Kidney (tissue), 14 donors: ENCODE results near the gene CGB8. TPM values are rescaled to one million over a fixed set of nuclear protein-coding genes. Genes with fewer than 3 reads are reported as not detected.
"Not testable (repeated sequence)": the region's sequence is repeated elsewhere in the genome, so short reads cannot be mapped to it uniquely, and the experiment has no call there.

ENCODE experiments used
- DNase-seq, 5 donors: peaks; one replicate each; pipeline ENCODE4 v3.0.0-alpha.2; 2013 to 2020
- FAIRE-seq: peaks from 2 replicates; lab custom pipeline; 2012; peaks lifted over from hg19 to GRCh38; lab: Jason Lieb, UNC
- H3K27ac ChIP-seq, 2 donors: one replicate each; pipeline ENCODE4 v1.7.0; 2013; ENCODE audit warnings: low read depth in 2 of 2, low read length in 2 of 2, inconsistent platforms in 1 of 2
- H3K27me3 ChIP-seq: one replicate; pipeline ENCODE4 v1.7.1; 2013; ENCODE audit warnings: low read length, inconsistent platforms; ENCODE audit not compliant: control insufficient read depth, insufficient read depth
- H3K36me3 ChIP-seq, 3 donors: one replicate each; pipeline versions ENCODE4 v1.7.0 to v1.7.1; 2013; ENCODE audit warnings: low read length in 3 of 3, control low read depth in 1 of 3, inconsistent platforms in 1 of 3; ENCODE audit not compliant: insufficient read depth in 3 of 3, control insufficient read depth in 2 of 3
- H3K4me1 ChIP-seq, 3 donors: one replicate each; pipeline versions ENCODE4 v1.7.0 to v1.7.1; 2013; ENCODE audit warnings: low read length in 3 of 3, inconsistent platforms in 1 of 3, low read depth in 1 of 3; ENCODE audit not compliant: control insufficient read depth in 2 of 3, insufficient read depth in 2 of 3
- H3K4me3 ChIP-seq, 3 donors: one replicate each; pipeline versions ENCODE4 v1.7.0 to v1.8.1; 2013; ENCODE audit warnings: low read length in 3 of 3, control low read depth in 1 of 3, inconsistent platforms in 1 of 3
- H3K9ac ChIP-seq, 3 donors: one replicate each; pipeline versions ENCODE4 v1.7.0 to v1.7.1; 2013; ENCODE audit warnings: low read length in 3 of 3, control low read depth in 1 of 3, inconsistent platforms in 1 of 3
- H3K9me3 ChIP-seq, 3 donors: one replicate each; pipeline versions ENCODE4 v1.7.0 to v1.7.1; 2013; ENCODE audit warnings: low read length in 3 of 3, control low read depth in 1 of 3, inconsistent platforms in 1 of 3; ENCODE audit not compliant: control insufficient read depth in 2 of 3, insufficient read depth in 1 of 3
- CTCF ChIP-seq: IDR thresholded peaks from 3 replicates; pipeline ENCODE4 v1.5.1; 2012; ENCODE audit warnings: mild to moderate bottlenecking, moderate library complexity, borderline replicate concordance; ENCODE audit not compliant: insufficient read depth; ENCODE audit errors: extremely low read depth
- intact Hi-C: fragments of 100-400 bp; cut with DNase I; formaldehyde crosslinking; loops from one replicate; pipeline ENCODE4 v1.11.1; 2022
- polyA plus RNA-seq: library from polyadenylated mRNA; stranded (reverse); fragments of 350-450 nt; fragmentation: Illumina TruSeq; extraction: RNeasy Lipid Tissue Mini Kit (QIAGEN cat#74804); gene quantifications from one replicate; pipeline ENCODE4 v1.2.3, GENCODE V29; 2014; ENCODE audit warnings: low read depth, low replicate concordance; ENCODE audit not compliant: insufficient read depth
- total RNA-seq: library from RNA; stranded (reverse); fragmentation: NEBNext Ultra II Directional; extraction: Animal tissue kit (Norgen Biotek cat#: 25700); gene quantifications from one replicate; pipeline ENCODE4 v1.2.1, GENCODE V29; 2021
- donor health status: control.
- donor health status: control.
- donor health status: control.
- donor health status: control.
- donor health status: control.
- donor health status: DM: yes; HTN: yes; CAD: no.
- donor health status: Normal renal cell carcinoma (clear cell type).

Gene CGB8
- total and polyA plus RNA-seq, 2 donors from 2014 or later: not detected

GRCh38 chr19:49042666-49043065 lies 6.2 kb downstream of the CGB8 start:
- H3K4me1 ChIP-seq, H3K9ac ChIP-seq, H3K27ac ChIP-seq, FAIRE-seq, H3K27me3 ChIP-seq, H3K36me3 ChIP-seq, intact Hi-C loops, H3K9me3 ChIP-seq, H3K4me3 ChIP-seq, DNase-seq: not testable (repeated sequence)

GRCh38 chr19:49042177-49042576 lies 6.7 kb downstream of the CGB8 start:
- H3K27me3 ChIP-seq: no peaks in the 10 kb centered on the region
- intact Hi-C loops: no loop called here
- no peaks in the 10 kb centered on the region for H3K9me3 ChIP-seq
- H3K36me3 ChIP-seq: no peaks in the 10 kb centered on the region
- H3K4me1 ChIP-seq: no peaks in the 10 kb centered on the region
- H3K9ac ChIP-seq: no peak overlapping the region
- H3K4me3 ChIP-seq: no peak overlapping the region
- no peak for FAIRE-seq
- DNase-seq: no peak
- TF ChIP-seq CTCF: no peak
- no peak overlapping the region for H3K27ac ChIP-seq

- H3K36me3 ChIP-seq, H3K27ac ChIP-seq, H3K27me3 ChIP-seq, H3K4me3 ChIP-seq, intact Hi-C loops, DNase-seq, H3K9ac ChIP-seq, H3K4me1 ChIP-seq, FAIRE-seq, H3K9me3 ChIP-seq: not testable (repeated sequence)
Measured at GRCh38 chr19:49039736-49040135, 9.2 kb downstream of the CGB8 start.

DNA sequence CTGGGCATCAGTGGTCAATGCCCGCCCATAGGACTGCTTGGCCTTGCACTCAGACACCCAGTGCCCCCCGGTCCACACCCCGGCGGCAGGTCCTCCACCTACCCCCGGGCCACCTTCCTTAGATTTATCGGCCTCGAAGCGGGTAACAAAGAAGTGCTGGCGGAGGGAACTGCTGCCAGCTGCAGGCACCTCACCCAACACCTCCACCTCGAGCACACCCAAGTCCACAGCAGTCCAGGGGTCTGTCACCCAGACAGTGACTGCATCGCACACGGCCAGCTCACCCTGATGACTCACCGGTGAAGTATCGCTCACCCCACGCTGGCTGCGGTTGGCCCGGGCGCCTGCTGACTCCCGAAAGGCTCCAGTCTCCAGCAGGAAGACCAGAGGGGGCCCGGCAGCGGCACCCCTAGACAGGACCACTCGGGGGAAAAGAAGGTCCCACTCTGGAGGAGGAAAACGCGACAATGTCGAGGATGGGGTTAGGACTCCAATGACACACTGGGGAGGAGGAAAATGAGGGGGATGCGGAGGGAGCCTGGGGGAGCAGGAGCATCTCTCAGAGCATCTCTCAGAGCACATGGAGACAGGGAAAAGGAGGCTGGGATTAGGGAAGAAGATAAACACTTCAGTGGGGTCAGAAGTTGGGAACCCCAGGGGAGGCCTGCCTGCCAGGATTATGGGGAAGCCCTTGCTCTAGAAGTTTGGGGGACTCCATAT lies 10.2 kb downstream of the CGB8 start:
- H3K27me3 ChIP-seq, H3K9me3 ChIP-seq, DNase-seq, H3K36me3 ChIP-seq, H3K9ac ChIP-seq, H3K4me1 ChIP-seq, intact Hi-C loops, H3K27ac ChIP-seq, H3K4me3 ChIP-seq, FAIRE-seq: not testable (repeated sequence)

DNA sequence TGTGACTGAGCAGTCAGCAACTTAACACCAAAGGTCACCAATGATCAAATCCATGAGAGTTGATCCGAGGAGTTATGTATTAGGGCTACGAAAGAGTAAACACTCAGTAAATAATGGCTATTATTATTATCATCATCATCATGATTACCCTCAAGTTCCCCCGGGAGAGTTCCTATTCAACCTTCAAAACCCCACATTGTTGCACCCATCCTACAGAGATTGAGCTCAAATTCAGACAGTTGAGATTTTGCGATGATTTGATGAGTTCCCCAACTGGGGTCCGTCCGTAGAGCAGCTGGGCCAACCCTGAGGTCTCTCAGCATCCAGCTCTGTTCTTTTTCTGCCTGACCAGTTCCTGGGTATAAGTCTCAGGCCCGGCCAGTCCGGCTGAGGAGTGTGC lies 10.8 kb downstream of the CGB8 start:
- FAIRE-seq, H3K4me3 ChIP-seq, H3K27ac ChIP-seq, H3K9ac ChIP-seq, DNase-seq, intact Hi-C loops, H3K27me3 ChIP-seq, H3K36me3 ChIP-seq, H3K4me1 ChIP-seq, H3K9me3 ChIP-seq: not testable (repeated sequence)

- FAIRE-seq, H3K27ac ChIP-seq, H3K9me3 ChIP-seq, intact Hi-C loops, H3K4me1 ChIP-seq, H3K4me3 ChIP-seq, H3K9ac ChIP-seq, H3K36me3 ChIP-seq, DNase-seq, H3K27me3 ChIP-seq: not testable (repeated sequence)
Measured at GRCh38 chr19:49036815-49037214, 12.1 kb downstream of the CGB8 start, which contains the start of gene CGB1. Gene CGB1 (minus strand): TSS chr19:49036895. CDS start chr19:49036711, 184 bp downstream.

DNA sequence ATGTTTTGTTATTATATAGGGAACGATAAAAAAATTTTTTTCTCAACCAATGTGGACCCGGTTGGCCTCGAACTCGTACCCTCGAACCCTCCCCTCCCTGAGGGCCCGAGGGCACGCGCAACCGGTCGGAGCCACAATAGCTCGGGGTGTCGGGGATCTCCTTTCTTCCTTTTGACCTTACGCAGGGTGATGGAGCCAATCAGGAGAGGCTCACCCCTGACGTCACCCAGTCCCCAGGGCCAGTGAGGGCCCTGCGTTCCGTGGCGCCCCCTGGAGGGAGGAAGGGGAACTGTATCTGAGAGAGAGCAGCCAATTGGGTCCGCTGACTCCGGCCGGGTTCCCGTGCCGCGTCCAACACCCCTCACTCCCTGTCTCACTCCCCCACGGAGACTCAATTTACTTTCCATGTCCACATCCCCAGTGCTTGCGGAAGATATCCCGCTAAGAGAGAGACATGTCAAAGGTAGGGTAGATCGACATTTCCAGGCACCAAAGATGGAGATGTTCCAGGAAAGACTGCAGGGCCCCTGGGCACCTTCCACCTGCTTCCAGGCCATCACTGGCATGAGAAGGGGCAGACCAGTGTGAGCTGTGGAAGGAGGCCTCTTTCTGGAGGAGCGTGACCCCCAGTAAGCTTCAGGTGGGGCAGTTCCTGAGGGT lies 17.1 kb downstream of the CGB8 start, which contains the start of gene CGB2:
Gene CGB2 (plus strand): TSS at position 249 of the 660 bp plus-strand sequence. CDS start 206 bp downstream, at position 455.
- peak in 2 of 5 donors; percentile 30 to 40 for DNase-seq
- FAIRE-seq, H3K9ac ChIP-seq, H3K27me3 ChIP-seq, H3K27ac ChIP-seq, intact Hi-C loops, H3K9me3 ChIP-seq, H3K36me3 ChIP-seq, H3K4me1 ChIP-seq, H3K4me3 ChIP-seq: not testable (repeated sequence)
